H1 (cell line): Measurements from ENCODE around the gene DLG1. TPM values are rescaled to one million over a fixed set of nuclear protein-coding genes. Genes with fewer than 3 reads are reported as not detected.

Experiments
- CTCF ChIA-PET: fragments of 300-600 bp; sonication (Branson Sonifier 250); formaldehyde crosslinking; loops from one replicate; lab custom pipeline; 2021; ENCODE audit not compliant: partially characterized antibody; lab: Charles Lee
- POLR2A ChIA-PET: fragments of 300-600 bp; sonication (Branson Sonifier 250); formaldehyde crosslinking; loops from one replicate; lab custom pipeline; 2021; ENCODE audit warnings: inconsistent platforms; ENCODE audit not compliant: partially characterized antibody; lab: Charles Lee
- DNase-seq, 2 experiments: peaks; one replicate each; pipeline versions ENCODE4 v3.0.0 to v3.0.0-alpha.2; 2010 to 2022; ENCODE audit warnings: low spot score in 2 of 2, low read depth in 1 of 2, mixed read lengths in 1 of 2
- FAIRE-seq: peaks from 2 replicates; lab custom pipeline; 2011; peaks lifted over from hg19 to GRCh38; lab: Jason Lieb, UNC
- H2AFZ ChIP-seq: 2 replicates; pipeline ENCODE4 v1.8.1; 2012; ENCODE audit warnings: low read length, inconsistent platforms
- H2AK5ac ChIP-seq: 2 replicates; pipeline ENCODE4 v1.6.1; 2013; ENCODE audit warnings: low read depth, low read length
- H2BK120ac ChIP-seq: replicated peaks from 2 replicates; pipeline ENCODE3; 2013; ENCODE audit warnings: low read depth, low read length, inconsistent platforms
- H2BK12ac ChIP-seq: 2 replicates; pipeline ENCODE4 v1.6.1; 2013; ENCODE audit warnings: low read depth, low read length
- H2BK15ac ChIP-seq: 2 replicates; pipeline ENCODE4 v1.6.1; 2013; ENCODE audit warnings: low read length
- H2BK20ac ChIP-seq: 2 replicates; pipeline ENCODE4 v1.6.1; 2013; ENCODE audit warnings: low read length
- H2BK5ac ChIP-seq: 2 replicates; pipeline ENCODE4 v1.6.1; 2013; ENCODE audit warnings: low read depth, low read length
- H3K14ac ChIP-seq: 2 replicates; pipeline ENCODE4 v1.6.1; 2013; ENCODE audit warnings: inconsistent platforms; ENCODE audit not compliant: insufficient read length
- H3K18ac ChIP-seq: 2 replicates; pipeline ENCODE4 v1.6.1; 2013; ENCODE audit warnings: low read length; ENCODE audit errors: extremely low read depth
- H3K23ac ChIP-seq: 2 replicates; pipeline ENCODE4 v1.6.1; 2013; ENCODE audit warnings: inconsistent platforms; ENCODE audit not compliant: insufficient read length
- H3K23me2 ChIP-seq: 2 replicates; pipeline ENCODE4 v1.6.1; 2013; ENCODE audit warnings: low read depth, low read length
- H3K27ac ChIP-seq: 2 replicates; pipeline ENCODE4 v1.6.1; 2011; ENCODE audit warnings: low read depth, low read length, inconsistent platforms
- H3K27me3 ChIP-seq, 4 experiments: replicated peaks in 1 of 4; 1 replicate in 1 of 4; 2 replicates in 3 of 4; pipeline versions ENCODE4 v1.6.1 to v1.8.1; 2011 to 2013; ENCODE audit warnings: low read length in 3 of 4, mild to moderate bottlenecking in 3 of 4, inconsistent platforms in 2 of 4, mixed read lengths in 2 of 4, moderate library complexity in 1 of 4; ENCODE audit not compliant: control insufficient read depth in 3 of 4, insufficient read depth in 3 of 4; ENCODE audit errors: extremely low read depth in 1 of 4
- H3K36me3 ChIP-seq, 4 experiments: 2 replicates each; pipeline versions ENCODE4 v1.6.1 to v1.8.1; 2011 to 2013; ENCODE audit warnings: mild to moderate bottlenecking in 4 of 4, low read length in 3 of 4, moderate library complexity in 2 of 4, control low read depth in 1 of 4, inconsistent platforms in 1 of 4; ENCODE audit not compliant: insufficient read depth in 4 of 4, control insufficient read depth in 2 of 4
- H3K4ac ChIP-seq: replicated peaks from 2 replicates; pipeline ENCODE3; 2013; ENCODE audit warnings: low read length, low read depth, mixed read lengths, inconsistent platforms; ENCODE audit not compliant: insufficient read length
- H3K4me1 ChIP-seq, 4 experiments: replicated peaks in 1 of 4; 1 replicate in 1 of 4; 2 replicates in 3 of 4; pipeline versions ENCODE4 v1.6.1 to v1.8.1; 2011 to 2013; ENCODE audit warnings: low read length in 3 of 4, inconsistent platforms in 2 of 4, mixed read lengths in 1 of 4; ENCODE audit not compliant: insufficient read depth in 4 of 4, control insufficient read depth in 3 of 4
- H3K4me2 ChIP-seq, 2 experiments: 2 replicates each; pipeline versions ENCODE4 v1.6.1 to v1.8.1; 2011 to 2013; ENCODE audit warnings: low read depth in 2 of 2, low read length in 2 of 2, control low read depth in 1 of 2, inconsistent platforms in 1 of 2, mild to moderate bottlenecking in 1 of 2; ENCODE audit not compliant: insufficient read depth in 1 of 2
- H3K4me3 ChIP-seq, 4 experiments: fragments of 200-600, 300-600 bp in 1 of 4; sonication (generic), shearing (Covaris generic), sonication (Bioruptor Twin) in 1 of 4; 2 replicates each; pipeline versions ENCODE4 v1.5.1 to v1.8.1; 2011 to 2016; ENCODE audit warnings: low read length in 4 of 4, low read depth in 3 of 4, control low read depth in 2 of 4, inconsistent platforms in 2 of 4, mild to moderate bottlenecking in 2 of 4, mixed read lengths in 1 of 4, moderate library complexity in 1 of 4; ENCODE audit not compliant: insufficient read depth in 2 of 4; ENCODE audit errors: extremely low read depth in 1 of 4
- H3K56ac ChIP-seq: replicated peaks from 2 replicates; pipeline ENCODE3; 2013; ENCODE audit warnings: low read depth, mild to moderate bottlenecking, mixed read lengths, low read length, inconsistent platforms; ENCODE audit not compliant: insufficient read length
- H3K79me1 ChIP-seq: 2 replicates; pipeline ENCODE4 v1.6.1; 2013; ENCODE audit warnings: low read depth, low read length, control low read depth
- H3K79me2 ChIP-seq, 2 experiments: 2 replicates each; pipeline versions ENCODE4 v1.6.1 to v1.8.1; 2012 to 2013; ENCODE audit warnings: low read length in 2 of 2, mild to moderate bottlenecking in 2 of 2, inconsistent platforms in 1 of 2; ENCODE audit not compliant: insufficient read depth in 2 of 2, control insufficient read depth in 1 of 2
- H3K9ac ChIP-seq, 4 experiments: replicated peaks in 1 of 4; 1 replicate in 1 of 4; 2 replicates in 3 of 4; pipeline versions ENCODE4 v1.6.1 to v1.8.1; 2011 to 2013; ENCODE audit warnings: low read depth in 3 of 4, low read length in 3 of 4, control low read depth in 2 of 4, mild to moderate bottlenecking in 2 of 4, moderate library complexity in 2 of 4, inconsistent platforms in 1 of 4; ENCODE audit errors: extremely low read depth in 1 of 4
- H3K9me3 ChIP-seq, 2 experiments: 2 replicates each; pipeline versions ENCODE4 v1.6.1 to v1.8.1; 2012 to 2013; ENCODE audit warnings: mild to moderate bottlenecking in 2 of 2, moderate library complexity in 2 of 2, control low read depth in 1 of 2, inconsistent platforms in 1 of 2, low read depth in 1 of 2, low read length in 1 of 2, mixed read lengths in 1 of 2; ENCODE audit not compliant: insufficient read depth in 2 of 2
- H4K20me1 ChIP-seq, 2 experiments: replicated peaks in 1 of 2; 2 replicates each; pipeline versions ENCODE3 to v1.8.1; 2011 to 2013; ENCODE audit warnings: inconsistent platforms in 2 of 2, low read length in 2 of 2, mild to moderate bottlenecking in 1 of 2; ENCODE audit not compliant: insufficient read depth in 2 of 2, control insufficient read depth in 1 of 2
- H4K5ac ChIP-seq: 2 replicates; pipeline ENCODE4 v1.6.1; 2013; ENCODE audit warnings: low read length, low read depth, mixed read lengths, inconsistent platforms; ENCODE audit not compliant: insufficient read length
- H4K8ac ChIP-seq: 2 replicates; pipeline ENCODE4 v1.8.0; 2013; ENCODE audit warnings: mild to moderate bottlenecking, moderate library complexity, low read length, inconsistent platforms; ENCODE audit not compliant: insufficient read depth; ENCODE audit errors: extremely low read depth
- H4K91ac ChIP-seq: replicated peaks from 2 replicates; pipeline ENCODE3; 2013; ENCODE audit warnings: low read length, mixed read lengths, inconsistent platforms; ENCODE audit not compliant: insufficient read length
- E2F6 ChIP-seq: IDR thresholded peaks from 2 replicates; pipeline ENCODE4 v1.6.1; 2012; ENCODE audit warnings: inconsistent platforms
- FOSL1 ChIP-seq: IDR thresholded peaks from 2 replicates; pipeline ENCODE4 v1.6.1; 2011; ENCODE audit warnings: mild to moderate bottlenecking, low read depth, low read length, moderate library complexity; ENCODE audit not compliant: insufficient read depth
- JUND ChIP-seq: IDR thresholded peaks from 2 replicates; pipeline ENCODE4 v1.6.1; 2011; ENCODE audit warnings: mild to moderate bottlenecking, improper control_type of control experiment, low read length
- KDM1A ChIP-seq: fragments of 200-600, 300-600 bp; sonication (generic); IDR thresholded peaks from 2 replicates; pipeline ENCODE4 v1.7.1; 2016; ENCODE audit warnings: mild to moderate bottlenecking, low read length, borderline replicate concordance
- WGBS, 2 experiments: shearing (Covaris generic) in 1 of 2; methylation state at CpG; one replicate each; pipeline versions ENCODE4 v1.1.6 to v1.1.7; 2013 to 2015; ENCODE audit warnings: low lambda C conversion rate in 2 of 2, mixed read lengths in 2 of 2, inconsistent platforms in 1 of 2, low coverage in 1 of 2, missing lambda C conversion rate in 1 of 2; ENCODE audit not compliant: insufficient replicate concordance in 2 of 2, insufficient coverage in 1 of 2, insufficient read length in 1 of 2; ENCODE audit errors: extremely low coverage in 1 of 2, missing lambda C conversion rate in 1 of 2; 5-methylcytosine and 5-hydroxymethylcytosine counted together
- polyA plus RNA-seq, 7 experiments: library from polyadenylated mRNA; depleted of rRNA in 3 of 7; stranded (reverse) in 5 of 7; unstranded in 2 of 7; fragments of >200 nt in 5 of 7; fragments of 200-250 nt in 2 of 7; gene quantifications; 1 replicate in 5 of 7; 2 replicates in 1 of 7; 4 replicates in 1 of 7; pipeline versions ENCODE4 v1.2.1 to v1.2.3, GENCODE V29; 2011 to 2013; ENCODE audit warnings: missing spikeins in 2 of 7, mixed read lengths in 2 of 7
- total RNA-seq: library from RNA; stranded (reverse); fragmentation: NEBNext Ultra II Directional; extraction: Animal tissue kit (Norgen Biotek cat#: 25700); gene quantifications from 2 replicates; pipeline ENCODE4 v1.2.1, GENCODE V29; 2021

Gene DLG1
- total and polyA plus RNA-seq, 2 of the 8 experiments (the other 6 are each of a cell fraction or from before 2014, with no cell fraction given): 13.4 to 78.8 TPM

- DNase-seq (peak in 1 of 2 experiments; percentile 19), FAIRE-seq (no peak)
- H2BK5ac ChIP-seq: no peak overlapping the region
- H3K18ac ChIP-seq: no peak overlapping the region
- peak overlapping the region; percentile 40 for H3K4ac ChIP-seq
- ChIA-PET CTCF (interaction anchor here (0.6 to 1.7 kb wide), 4 partner anchors 8 to 70 kb away, joined by 3 to 5 read pairs (median 3); no protein-coding TSS in a partner anchor), POLR2A (no interaction called here)
- H3K27ac ChIP-seq: no peak overlapping the region
- TF ChIP-seq FOSL1 (no peak), KDM1A (no peak), JUND (no peak), E2F6 (no peak)
- no peak overlapping the region for H3K14ac ChIP-seq
- H3K36me3 ChIP-seq: no peaks in the 10 kb centered on the region
- H3K4me1 ChIP-seq: peaks cover 3 to 6% (median 4%) of the 10 kb centered on the region in 4 experiments; a peak in 5 of 7 replicates
- no peak overlapping the region for H2AFZ ChIP-seq
- no peak overlapping the region for H3K23ac ChIP-seq
- H2BK120ac ChIP-seq: no peak overlapping the region
- H3K27me3 ChIP-seq: no peaks in the 10 kb centered on the region; a peak in 1 of 7 replicates
- H2BK20ac ChIP-seq: no peak overlapping the region
- H2BK12ac ChIP-seq: no peak overlapping the region
- H4K91ac ChIP-seq: no peak overlapping the region
- H4K5ac ChIP-seq: no peak overlapping the region
- H3K79me1 ChIP-seq: no peaks in the 10 kb centered on the region
- no peak overlapping the region for H2BK15ac ChIP-seq
- no peak overlapping the region for H4K8ac ChIP-seq
- no peaks in the 10 kb centered on the region for H3K23me2 ChIP-seq
- H3K79me2 ChIP-seq: no peaks in the 10 kb centered on the region
- no peaks in the 10 kb centered on the region for H3K9me3 ChIP-seq
- no peak overlapping the region for H3K9ac ChIP-seq
- H3K4me3 ChIP-seq: no peak overlapping the region
- WGBS, 2 experiments: 83% methylated on average over 4 of the region's 4 CpGs; no CpG with 5 or more reads in 1 of the 2 experiments
- H2AK5ac ChIP-seq: no peak overlapping the region
- H3K56ac ChIP-seq: no peak overlapping the region
- no peak overlapping the region for H3K4me2 ChIP-seq
- H4K20me1 ChIP-seq: no peaks in the 10 kb centered on the region
Measured at GRCh38 chr3:197337656-197338055, 39.2 kb upstream of the DLG1 start.
